ENCODE results near the gene TMEM131L.

The TMEM131L gene

GRCh38 chr4:153623491-153623890 lies 157.3 kb downstream of the TMEM131L start:
- DNase-seq = no peak

GRCh38 chr4:153628796-153629315 lies 162.7 kb downstream of the TMEM131L start:
- DNase-seq = no peak

- no peak for DNase-seq
Measured at GRCh38 chr4:153629776-153630175, 163.6 kb downstream of the TMEM131L start.

- DNase-seq = peak; percentile 17
Measured at GRCh38 chr4:153634738-153635353, 168.7 kb downstream of the TMEM131L start.

GRCh38 chr4:153635846-153636245 lies 169.7 kb downstream of the TMEM131L start:
- no peak for DNase-seq

- DNase-seq = no peak
Measured at GRCh38 chr4:153637201-153637600, 171.0 kb downstream of the TMEM131L start.

- DNase-seq = no peak
Measured at GRCh38 chr4:153638011-153638410, 171.9 kb downstream of the TMEM131L start.

GRCh38 chr4:153638999-153639398 lies 172.8 kb downstream of the TMEM131L start:
- DNase-seq = no peak

- no peak for DNase-seq
Measured at GRCh38 chr4:153639833-153640802, 174.0 kb downstream of the TMEM131L start.

GRCh38 chr4:153641532-153641931 lies 175.4 kb downstream of the TMEM131L start:
- no peak for DNase-seq

GRCh38 chr4:153643406-153644383 lies 177.5 kb downstream of the TMEM131L start:
- DNase-seq = peak; percentile 47

GRCh38 chr4:153645183-153645582 lies 179.0 kb downstream of the TMEM131L start:
- no peak for DNase-seq

GRCh38 chr4:153646261-153646660 lies 180.1 kb downstream of the TMEM131L start:
- DNase-seq = no peak

GRCh38 chr4:153646978-153647377 lies 180.8 kb downstream of the TMEM131L start:
- DNase-seq = no peak

GRCh38 chr4:153647975-153648374 lies 181.8 kb downstream of the TMEM131L start:
- no peak for DNase-seq

GRCh38 chr4:153649572-153649991 lies 183.4 kb downstream of the TMEM131L start:
- peak; percentile 3 for DNase-seq

GRCh38 chr4:153651116-153651515 lies 185.0 kb downstream of the TMEM131L start:
- DNase-seq = peak; percentile 17

GRCh38 chr4:153651587-153651986 lies 185.4 kb downstream of the TMEM131L start:
- no peak for DNase-seq

GRCh38 chr4:153652051-153652784 lies 186.1 kb downstream of the TMEM131L start:
- DNase-seq = no peak

GRCh38 chr4:153655002-153655541 lies 188.9 kb downstream of the TMEM131L start:
- DNase-seq = no peak

- DNase-seq = no peak
Measured at GRCh38 chr4:153655928-153656327, 189.8 kb downstream of the TMEM131L start.

All from COR-L47 (cell line).